GM21447 (cell line): ENCODE results near the gene GJA10.

Experiments
- ATAC-seq: cut with Tn5 transposase; IDR thresholded peaks from one replicate; pipeline ENCODE4 v1.9.1; 2021; ENCODE audit not compliant: unreplicated experiment

GJA10 gene

GRCh38 chr6:89916136-89916920, 22.1 kb downstream of the GJA10 start:
- no peak for ATAC-seq

- no peak for ATAC-seq
Measured at GRCh38 chr6:89917216-89917615, 22.9 kb downstream of the GJA10 start.

- ATAC-seq, result no peak
Measured at GRCh38 chr6:89917801-89918366, 23.6 kb downstream of the GJA10 start.

- ATAC-seq, result no peak
Measured at GRCh38 chr6:89921197-89921596, 26.9 kb downstream of the GJA10 start.

- ATAC-seq, result no peak
Measured at GRCh38 chr6:89921691-89922090, 27.4 kb downstream of the GJA10 start.

- ATAC-seq, result no peak
Measured at GRCh38 chr6:89924231-89924630, 30.0 kb downstream of the GJA10 start.

GRCh38 chr6:89925826-89926225, 31.6 kb downstream of the GJA10 start:
- ATAC-seq, result no peak

GRCh38 chr6:89927264-89927663, 33.0 kb downstream of the GJA10 start:
- ATAC-seq, result no peak

- ATAC-seq, result no peak
Measured at GRCh38 chr6:89927791-89928550, 33.7 kb downstream of the GJA10 start.

GRCh38 chr6:89928604-89929003, 34.3 kb downstream of the GJA10 start:
- no peak for ATAC-seq

GRCh38 chr6:89930789-89931188, 36.5 kb downstream of the GJA10 start:
- ATAC-seq, result no peak

- ATAC-seq, result no peak
Measured at GRCh38 chr6:89932245-89932802, 38.1 kb downstream of the GJA10 start.

- ATAC-seq, result no peak
Measured at GRCh38 chr6:89934685-89935366, 40.6 kb downstream of the GJA10 start.

- ATAC-seq, result no peak
Measured at GRCh38 chr6:89936177-89936576, 41.9 kb downstream of the GJA10 start.

GRCh38 chr6:89938014-89938413, 43.7 kb downstream of the GJA10 start:
- no peak for ATAC-seq

GRCh38 chr6:89939144-89939543, 44.9 kb downstream of the GJA10 start:
- ATAC-seq, result no peak

GRCh38 chr6:89940225-89941027, 46.2 kb downstream of the GJA10 start:
- ATAC-seq, result peak; percentile 82

- no peak for ATAC-seq
Measured at GRCh38 chr6:89941031-89941762, 46.9 kb downstream of the GJA10 start.

- ATAC-seq, result no peak
Measured at GRCh38 chr6:89941763-89942497, 47.7 kb downstream of the GJA10 start.
